ENCODE data around the gene VPS50.

DNA sequence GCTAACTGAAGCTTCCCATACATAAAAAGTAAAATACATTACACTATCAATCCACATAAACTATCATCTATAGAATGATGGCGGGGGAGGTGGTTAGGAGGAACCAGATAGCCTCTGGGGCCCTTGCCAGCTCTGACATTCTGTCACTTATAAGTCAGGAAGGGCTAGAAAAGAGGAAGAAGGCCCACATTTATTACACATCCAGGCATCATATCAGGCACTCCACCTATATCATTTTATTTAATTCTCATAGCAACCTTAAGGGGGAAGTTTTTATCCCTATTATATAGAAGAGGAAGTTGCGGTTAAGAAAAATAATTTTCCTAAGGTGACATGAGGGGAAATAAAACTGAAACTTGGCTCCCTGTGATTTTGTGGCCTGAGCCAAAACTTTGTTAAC, 35.8 kb upstream of the VPS50 start:
- TF ChIP-seq, protein P1, sequence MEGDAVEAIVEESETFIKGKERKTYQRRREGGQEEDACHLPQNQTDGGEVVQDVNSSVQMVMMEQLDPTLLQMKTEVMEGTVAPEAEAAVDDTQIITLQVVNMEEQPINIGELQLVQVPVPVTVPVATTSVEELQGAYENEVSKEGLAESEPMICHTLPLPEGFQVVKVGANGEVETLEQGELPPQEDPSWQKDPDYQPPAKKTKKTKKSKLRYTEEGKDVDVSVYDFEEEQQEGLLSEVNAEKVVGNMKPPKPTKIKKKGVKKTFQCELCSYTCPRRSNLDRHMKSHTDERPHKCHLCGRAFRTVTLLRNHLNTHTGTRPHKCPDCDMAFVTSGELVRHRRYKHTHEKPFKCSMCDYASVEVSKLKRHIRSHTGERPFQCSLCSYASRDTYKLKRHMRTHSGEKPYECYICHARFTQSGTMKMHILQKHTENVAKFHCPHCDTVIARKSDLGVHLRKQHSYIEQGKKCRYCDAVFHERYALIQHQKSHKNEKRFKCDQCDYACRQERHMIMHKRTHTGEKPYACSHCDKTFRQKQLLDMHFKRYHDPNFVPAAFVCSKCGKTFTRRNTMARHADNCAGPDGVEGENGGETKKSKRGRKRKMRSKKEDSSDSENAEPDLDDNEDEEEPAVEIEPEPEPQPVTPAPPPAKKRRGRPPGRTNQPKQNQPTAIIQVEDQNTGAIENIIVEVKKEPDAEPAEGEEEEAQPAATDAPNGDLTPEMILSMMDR (IDR thresholded peaks at IDR 0.05 in 2 of 3, conservative IDR thresholded peaks at IDR 0.05 in 1 of 3; ENCODE audit: borderline replicate concordance in 1 of 3, insufficient read depth in 1 of 3, low read depth in 2 of 3, low read length in 2 of 3) = no peak
- TF ChIP-seq EZH2phosphoT487 (IDR thresholded peaks at IDR 0.05; ENCODE audit: borderline replicate concordance) = no peak
- TF ChIP-seq CBX3 (IDR thresholded peaks at IDR 0.05; ENCODE audit: low read depth) = no peak
